Prostate gland (tissue), 2 donors: ENCODE measurements around the gene ZBTB25.

Experiments
- POLR2A ChIP-seq: fragments of 450-650 bp; IDR thresholded peaks from one replicate; pipeline ENCODE4 v1.6.1; 2016; ENCODE audit warnings: antibody characterized with exemption, mild to moderate bottlenecking
- TF ChIP-seq, protein P1 (sequence below), 4 experiments: fragments of 200-600 bp in 2 of 4; fragments of 450-650 bp in 2 of 4; sonication (generic) in 2 of 4; IDR thresholded peaks; 1 replicate in 3 of 4; 2 replicates in 1 of 4; pipeline ENCODE4 v1.5.1; 2016 to 2019; ENCODE audit warnings: antibody characterized with exemption in 4 of 4, mild to moderate bottlenecking in 2 of 4, moderate library complexity in 2 of 4

- TF ChIP-seq, protein P1, sequence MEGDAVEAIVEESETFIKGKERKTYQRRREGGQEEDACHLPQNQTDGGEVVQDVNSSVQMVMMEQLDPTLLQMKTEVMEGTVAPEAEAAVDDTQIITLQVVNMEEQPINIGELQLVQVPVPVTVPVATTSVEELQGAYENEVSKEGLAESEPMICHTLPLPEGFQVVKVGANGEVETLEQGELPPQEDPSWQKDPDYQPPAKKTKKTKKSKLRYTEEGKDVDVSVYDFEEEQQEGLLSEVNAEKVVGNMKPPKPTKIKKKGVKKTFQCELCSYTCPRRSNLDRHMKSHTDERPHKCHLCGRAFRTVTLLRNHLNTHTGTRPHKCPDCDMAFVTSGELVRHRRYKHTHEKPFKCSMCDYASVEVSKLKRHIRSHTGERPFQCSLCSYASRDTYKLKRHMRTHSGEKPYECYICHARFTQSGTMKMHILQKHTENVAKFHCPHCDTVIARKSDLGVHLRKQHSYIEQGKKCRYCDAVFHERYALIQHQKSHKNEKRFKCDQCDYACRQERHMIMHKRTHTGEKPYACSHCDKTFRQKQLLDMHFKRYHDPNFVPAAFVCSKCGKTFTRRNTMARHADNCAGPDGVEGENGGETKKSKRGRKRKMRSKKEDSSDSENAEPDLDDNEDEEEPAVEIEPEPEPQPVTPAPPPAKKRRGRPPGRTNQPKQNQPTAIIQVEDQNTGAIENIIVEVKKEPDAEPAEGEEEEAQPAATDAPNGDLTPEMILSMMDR (IDR thresholded peaks at IDR 0.05), result no peak
- no peak for TF ChIP-seq POLR2A
Observed at GRCh38 chr14:64422005-64422404, 81.6 kb downstream of the ZBTB25 start.
